GM19467 (cell line): ENCODE data around the gene SAPCD2.

Source experiments
- ATAC-seq: cut with Tn5 transposase; IDR thresholded peaks from one replicate; pipeline ENCODE4 v1.9.1; 2021; ENCODE audit warnings: mild to moderate bottlenecking, moderate library complexity; ENCODE audit not compliant: unreplicated experiment

SAPCD2 gene

DNA sequence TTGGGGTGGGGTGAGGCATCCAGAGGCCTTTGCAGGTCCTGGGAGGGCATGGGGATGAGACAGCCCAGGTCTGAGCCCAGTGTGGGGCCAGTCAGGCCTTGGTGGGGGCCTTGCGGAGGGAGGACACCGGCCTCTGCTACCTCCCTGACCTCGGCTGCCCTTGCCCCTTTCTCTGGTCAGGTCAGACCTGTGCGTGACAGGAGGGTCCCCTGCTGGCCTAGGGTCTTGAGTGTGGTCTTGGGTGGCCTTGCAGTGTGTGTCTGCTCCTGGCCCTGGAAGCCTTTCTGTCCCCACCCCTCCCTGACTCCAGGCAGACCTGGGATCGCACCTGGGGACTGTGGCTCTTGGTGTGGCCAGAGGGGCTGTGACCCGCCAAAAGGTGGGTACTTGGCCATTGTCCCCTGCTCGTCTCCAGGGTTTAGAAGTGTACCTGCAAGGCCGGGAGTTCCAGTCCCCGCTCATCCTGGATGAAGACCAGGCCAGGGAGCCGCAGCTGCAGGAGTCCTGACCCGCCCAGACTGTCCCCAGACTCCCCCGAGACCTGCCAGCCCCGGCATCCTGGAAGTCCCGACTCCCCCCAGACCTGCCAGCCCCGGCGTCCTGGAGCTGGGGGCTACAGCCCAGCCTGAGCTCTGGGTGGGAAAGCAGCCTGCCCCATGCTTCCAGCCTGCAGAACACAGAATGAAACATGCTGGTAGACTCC, 12.0 kb upstream of the SAPCD2 start:
- no peak for ATAC-seq

DNA sequence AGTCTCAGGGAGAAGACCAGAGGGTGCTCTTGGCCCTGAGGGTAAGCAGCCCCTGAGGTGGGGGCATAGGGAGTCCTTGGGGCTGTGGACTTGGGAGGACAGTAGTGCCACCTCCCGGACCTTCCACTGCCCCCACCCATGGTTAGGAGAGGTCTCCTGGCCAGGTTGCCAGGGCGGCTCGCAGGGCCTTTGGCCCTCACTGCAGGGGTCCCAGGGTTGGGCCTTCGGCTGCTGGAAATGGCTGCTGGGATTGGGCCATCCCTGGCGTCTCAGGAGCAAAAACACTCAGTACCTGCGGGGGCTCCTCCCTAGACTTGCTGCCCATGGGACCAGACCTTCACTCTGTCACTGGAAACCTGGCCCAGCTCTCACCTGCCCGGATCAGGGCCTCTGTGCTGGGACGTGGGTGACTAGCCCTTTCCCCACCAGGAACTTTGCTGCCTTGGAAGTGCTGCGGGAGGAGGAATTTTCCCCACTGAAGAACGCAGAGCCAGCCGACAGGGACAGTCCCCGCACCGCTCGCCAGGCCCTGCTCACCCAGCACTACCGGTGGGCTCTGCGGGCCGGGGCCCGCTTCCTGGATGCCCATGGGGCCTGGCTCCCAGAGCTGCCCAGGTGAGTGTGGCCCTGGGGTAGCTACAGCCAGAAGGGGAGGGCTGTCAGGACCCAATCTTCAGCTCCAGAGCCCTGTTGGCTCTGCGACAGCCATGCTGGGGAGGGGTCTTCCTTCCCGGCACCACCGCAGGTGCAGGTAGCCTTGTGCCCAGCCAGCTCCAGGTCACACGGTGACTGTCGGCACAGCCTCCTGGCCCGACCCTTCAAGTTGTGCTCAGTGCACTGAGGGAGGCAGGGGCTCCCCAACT, 10.1 kb upstream of the SAPCD2 start:
- ATAC-seq = no peak

DNA sequence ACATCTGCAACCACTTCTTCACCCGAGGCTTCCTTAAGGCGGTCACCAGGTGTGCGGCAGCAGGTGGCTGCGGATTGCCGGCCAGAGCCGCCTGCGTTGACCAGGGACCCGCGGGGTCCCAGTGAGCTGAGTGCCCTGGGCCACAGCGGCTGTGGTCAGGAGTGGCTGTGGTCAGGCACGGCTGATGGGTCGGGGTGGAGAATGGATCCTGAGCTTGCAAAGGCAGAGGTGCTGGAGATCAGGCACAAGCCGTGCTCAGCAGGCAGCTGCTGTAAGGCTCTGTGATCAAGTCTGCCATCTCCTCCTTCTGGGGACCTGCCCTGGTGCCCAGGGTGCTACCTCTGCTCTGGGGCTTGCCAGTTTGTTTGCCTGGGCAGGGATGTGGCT, 9.0 kb upstream of the SAPCD2 start:
- ATAC-seq = no peak

DNA sequence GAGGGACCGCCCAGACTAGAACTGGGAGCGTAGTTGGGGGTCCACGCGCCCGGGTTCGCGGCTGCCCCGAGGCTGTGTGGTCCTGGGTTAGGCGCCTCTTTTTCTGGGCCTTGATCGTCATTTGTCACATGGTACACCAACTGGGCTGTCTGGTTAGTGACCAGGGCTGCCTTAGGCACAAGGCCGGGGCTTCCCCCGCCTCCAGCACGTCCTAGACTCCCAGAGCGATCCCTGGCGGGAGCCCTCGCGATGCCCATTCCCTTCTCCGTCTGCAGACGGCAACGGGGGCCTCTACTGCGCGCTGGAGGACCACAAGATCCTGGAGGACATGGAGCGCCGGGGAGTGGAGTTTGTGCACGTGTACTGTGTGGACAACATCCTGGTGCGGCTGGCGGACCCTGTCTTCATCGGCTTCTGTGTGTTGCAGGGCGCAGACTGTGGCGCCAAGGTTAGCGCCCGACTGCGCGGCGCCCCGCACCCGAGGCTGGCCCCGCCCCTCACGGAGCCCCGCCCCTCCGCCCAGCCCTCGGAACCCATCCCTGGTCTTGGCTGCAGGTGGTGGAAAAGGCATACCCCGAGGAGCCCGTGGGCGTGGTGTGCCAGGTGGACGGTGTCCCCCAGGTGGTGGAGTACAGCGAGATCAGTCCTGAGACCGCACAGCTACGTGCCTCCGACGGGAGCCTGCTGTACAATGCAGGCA, 8.5 kb upstream of the SAPCD2 start:
- no peak for ATAC-seq

DNA sequence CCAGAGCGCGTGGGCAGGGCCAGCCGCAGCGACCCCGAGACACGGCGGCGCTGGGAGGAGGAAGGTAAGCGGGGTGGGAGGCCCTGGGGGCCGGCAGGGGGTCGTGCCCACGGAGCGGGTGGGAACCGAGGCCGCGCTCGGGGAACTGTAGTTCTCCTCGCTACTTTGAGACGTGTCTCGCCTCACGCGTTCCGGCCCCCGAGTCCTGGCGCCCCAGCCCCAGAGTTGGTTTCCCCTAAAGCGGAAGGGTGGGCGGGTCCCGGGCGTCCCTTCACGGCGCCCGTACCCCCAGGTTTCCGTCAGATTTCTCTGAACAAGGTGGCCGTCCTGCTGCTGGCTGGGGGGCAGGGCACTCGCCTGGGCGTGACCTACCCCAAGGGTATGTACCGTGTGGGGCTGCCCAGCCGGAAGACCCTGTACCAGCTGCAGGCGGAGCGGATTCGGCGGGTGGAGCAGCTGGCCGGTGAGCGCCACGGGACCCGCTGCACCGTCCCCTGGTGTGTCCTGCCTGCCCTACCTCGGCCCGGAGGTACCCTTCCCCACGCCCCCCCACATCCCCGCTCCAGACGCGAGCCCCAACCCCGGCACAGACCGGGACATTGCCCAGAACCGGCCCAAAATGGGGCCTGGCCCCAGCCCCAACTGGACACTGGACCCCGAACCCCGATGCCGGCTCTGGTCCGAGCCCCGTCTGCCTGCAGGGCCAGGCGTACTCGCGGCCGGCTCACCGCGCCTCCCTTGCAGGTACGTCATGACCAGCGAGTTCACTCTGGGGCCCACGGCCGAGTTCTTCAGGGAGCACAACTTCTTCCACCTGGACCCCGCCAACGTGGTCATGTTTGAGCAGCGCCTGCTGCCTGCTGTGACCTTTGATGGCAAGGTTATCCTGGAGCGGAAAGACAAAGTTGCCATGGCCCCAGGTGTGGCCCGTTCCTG, 7.7 kb upstream of the SAPCD2 start:
- ATAC-seq = peak; percentile 4

DNA sequence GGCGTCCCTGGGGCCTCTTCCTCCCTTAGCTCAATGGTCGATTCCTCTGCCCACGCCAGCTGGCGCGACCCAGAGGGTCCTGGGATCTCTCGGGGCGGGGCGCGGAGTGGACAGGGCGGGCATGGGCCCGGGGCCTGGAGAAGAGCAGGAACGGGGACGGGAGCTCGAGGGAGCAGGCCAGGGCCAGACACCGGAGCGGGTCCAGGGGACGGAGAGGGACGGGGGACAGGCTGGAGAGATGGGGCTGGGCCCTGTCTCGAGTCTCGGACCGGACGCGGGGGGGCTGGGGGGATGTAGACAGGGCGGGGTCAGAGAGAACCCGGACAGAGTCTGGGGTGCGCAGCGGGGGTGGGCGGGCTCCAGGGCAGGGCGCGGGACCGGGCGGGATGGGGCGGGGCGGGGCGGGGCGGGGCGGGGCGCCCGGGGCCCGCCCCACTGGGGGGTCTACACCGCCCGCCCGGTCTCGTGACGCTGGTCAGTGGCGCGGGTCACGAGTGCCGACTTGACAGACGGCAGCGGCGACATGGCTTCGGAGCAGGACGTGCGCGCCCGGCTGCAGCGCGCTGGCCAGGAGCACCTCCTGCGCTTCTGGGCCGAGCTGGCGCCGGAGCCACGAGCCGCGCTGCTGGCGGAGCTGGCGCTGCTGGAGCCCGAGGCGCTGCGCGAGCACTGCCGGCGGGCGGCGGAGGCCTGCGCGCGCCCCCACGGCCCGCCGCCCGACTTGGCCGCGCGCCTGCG, 6.8 kb upstream of the SAPCD2 start, which contains the start of gene UAP1L1:
TSS of gene UAP1L1 (plus strand) at position 508 of the 738 bp plus-strand sequence. CDS start at position 524, 16 bp downstream.
- ATAC-seq = peak; percentile 40

DNA sequence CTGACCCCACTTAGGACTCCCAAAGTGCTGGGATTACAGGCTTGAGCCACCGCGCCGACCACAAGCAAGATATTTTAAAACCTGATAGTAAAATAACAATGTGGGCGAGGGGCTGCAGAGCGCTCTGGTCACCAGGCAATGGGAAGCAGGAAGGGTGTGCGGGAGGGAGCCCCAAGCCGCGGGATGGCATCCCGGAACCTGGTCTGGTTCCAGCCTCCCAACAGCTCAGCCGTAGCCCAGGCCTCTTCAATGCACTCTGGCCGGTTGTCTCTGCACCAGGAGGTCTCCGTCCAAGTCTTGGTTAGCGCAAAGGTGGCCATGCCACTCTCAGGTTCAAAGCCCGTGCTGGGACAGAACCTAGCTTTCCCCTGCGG, 6.3 kb upstream of the SAPCD2 start:
- no peak for ATAC-seq

DNA sequence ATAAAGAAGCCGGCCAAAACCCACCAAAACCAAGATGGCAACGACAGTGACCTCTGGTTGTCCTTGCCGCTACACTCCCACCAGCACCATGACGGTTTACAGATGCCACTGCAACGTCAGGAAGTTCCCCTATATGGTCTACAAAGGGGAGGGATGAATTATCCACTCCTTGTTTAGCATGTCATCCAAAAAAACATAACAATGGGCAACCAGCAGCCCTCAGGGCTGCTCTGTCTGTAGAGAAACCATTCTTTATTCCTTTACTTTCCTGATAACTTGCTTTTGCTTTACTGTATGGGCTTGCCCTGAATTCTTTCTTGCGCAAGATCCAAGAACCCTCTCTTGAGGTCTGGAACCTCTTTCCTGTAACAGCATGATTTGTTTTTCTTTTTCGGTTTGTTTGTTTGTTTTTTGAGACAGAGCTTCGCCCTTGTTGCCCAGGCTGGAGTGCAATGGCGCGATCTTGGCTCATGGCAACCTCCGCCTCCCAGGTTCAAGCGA, 5.0 kb upstream of the SAPCD2 start:
- no peak for ATAC-seq

DNA sequence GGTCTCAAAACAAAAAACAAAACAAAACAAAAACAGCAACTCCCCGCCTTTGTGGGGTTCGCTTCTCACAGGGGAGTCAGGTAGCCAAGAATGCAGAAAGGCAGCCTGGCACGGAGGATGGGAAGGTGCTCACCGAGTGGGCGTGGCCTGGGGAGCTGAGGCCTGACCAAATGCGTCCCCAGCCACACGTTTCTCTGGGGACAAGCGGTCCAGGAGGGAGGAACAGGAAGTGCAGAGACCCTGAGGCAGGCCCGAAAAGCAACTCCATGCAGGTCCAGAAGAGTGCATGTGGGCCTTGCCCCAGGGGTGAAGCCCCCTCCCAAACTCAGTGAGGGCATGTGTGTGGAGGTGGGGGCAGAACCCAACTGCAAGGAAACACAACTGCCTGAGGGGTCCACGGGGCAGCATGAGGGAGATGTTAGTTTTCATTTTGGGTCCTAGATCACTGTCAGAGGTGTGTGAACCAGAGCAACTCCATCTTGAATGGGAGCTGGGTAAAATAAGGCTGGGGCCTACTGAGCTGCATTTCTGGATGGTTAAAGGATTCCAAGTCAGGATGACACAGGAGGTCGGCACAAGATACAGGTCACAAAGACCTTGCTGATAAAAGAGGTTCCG, 4.4 kb upstream of the SAPCD2 start:
- no peak for ATAC-seq

DNA sequence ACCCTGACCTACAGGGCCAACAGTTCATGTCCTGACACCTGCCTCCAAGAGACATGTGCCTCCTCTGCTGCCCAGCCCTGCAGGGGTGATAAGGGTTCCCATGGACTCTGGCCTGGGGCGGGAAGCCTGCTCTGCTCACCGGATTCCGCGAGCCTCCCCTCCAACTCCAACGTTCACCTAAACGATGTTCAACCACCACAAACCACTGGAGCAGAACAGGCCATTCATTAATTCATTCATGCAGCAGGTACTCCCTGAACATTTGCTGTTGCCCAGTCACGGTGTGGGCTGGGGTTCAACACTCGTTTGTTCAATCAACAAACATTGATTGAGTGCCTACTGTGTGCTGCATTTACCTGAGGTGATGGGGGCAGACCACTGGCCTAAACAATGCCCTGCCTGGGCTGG, 3.6 kb upstream of the SAPCD2 start:
- no peak for ATAC-seq

DNA sequence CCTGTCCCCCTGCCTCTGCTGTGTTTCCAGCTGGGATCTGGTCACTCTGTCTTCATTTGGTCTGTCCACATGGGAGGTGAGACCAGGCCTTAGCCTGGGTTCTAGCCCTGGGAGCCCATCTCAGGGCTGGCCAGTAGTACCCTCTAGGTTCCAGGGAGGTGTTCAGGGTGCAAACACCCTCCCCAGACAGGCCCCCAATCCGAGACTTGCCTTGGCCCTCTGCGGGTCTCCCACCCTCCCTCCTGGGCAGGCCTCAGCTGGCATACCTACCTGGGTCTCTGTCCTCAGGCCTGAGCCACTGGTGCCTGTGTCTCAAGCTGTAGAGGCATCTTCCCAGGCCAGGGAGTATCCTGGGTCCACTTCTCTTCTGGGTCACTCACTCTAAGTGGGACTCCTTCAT, 925 bp upstream of the SAPCD2 start:
- ATAC-seq = no peak

DNA sequence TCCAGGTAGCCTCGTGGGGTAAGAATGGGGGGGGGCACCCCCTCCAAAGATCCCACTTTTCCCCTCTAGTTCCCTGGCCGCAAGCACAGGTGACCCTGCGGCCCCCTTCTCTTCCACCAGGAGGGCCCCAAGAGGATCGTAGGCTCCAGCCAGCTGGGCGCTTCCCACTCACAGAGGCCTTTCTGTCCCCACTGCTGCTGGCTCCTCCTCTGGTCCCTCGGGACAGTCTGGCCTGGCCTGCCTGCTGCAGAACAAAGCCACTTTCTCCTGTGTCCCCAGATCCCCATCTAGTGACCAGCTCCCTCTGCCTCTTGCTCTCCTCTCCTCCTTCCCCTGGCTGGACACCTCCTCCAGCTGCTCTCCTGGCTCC, 534 bp upstream of the SAPCD2 start:
- peak; percentile 8 for ATAC-seq

DNA sequence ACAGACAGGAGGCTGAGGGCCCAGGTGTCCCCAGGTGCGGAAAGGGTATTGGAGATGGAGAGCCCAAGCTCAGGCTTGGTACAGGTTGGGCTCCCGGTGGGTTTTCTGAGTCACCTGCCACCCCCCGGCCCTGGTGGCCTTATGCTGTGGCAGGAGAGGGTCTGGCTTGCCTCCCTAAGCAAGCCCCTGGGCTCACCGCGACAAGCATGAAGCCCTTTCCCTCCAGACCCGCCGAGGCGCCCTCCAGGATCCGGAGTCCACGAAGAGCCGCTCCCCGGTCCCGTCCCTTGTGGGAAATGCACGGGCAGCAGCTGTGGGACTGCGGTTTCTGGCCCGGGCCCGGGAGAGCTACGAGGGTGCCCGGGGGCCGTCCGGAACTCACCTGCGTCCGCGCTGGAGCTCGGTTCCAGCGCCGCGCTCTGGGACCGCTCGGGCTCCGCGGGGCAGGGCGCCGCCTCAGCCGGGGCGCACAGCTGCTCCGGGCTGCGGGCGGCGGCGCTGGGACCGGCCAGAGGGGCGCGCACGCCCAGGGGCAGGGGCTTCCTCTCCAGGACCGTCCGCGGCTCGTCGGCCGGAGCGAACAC, 757 bp downstream of the SAPCD2 start:
- peak; percentile 8 for ATAC-seq

DNA sequence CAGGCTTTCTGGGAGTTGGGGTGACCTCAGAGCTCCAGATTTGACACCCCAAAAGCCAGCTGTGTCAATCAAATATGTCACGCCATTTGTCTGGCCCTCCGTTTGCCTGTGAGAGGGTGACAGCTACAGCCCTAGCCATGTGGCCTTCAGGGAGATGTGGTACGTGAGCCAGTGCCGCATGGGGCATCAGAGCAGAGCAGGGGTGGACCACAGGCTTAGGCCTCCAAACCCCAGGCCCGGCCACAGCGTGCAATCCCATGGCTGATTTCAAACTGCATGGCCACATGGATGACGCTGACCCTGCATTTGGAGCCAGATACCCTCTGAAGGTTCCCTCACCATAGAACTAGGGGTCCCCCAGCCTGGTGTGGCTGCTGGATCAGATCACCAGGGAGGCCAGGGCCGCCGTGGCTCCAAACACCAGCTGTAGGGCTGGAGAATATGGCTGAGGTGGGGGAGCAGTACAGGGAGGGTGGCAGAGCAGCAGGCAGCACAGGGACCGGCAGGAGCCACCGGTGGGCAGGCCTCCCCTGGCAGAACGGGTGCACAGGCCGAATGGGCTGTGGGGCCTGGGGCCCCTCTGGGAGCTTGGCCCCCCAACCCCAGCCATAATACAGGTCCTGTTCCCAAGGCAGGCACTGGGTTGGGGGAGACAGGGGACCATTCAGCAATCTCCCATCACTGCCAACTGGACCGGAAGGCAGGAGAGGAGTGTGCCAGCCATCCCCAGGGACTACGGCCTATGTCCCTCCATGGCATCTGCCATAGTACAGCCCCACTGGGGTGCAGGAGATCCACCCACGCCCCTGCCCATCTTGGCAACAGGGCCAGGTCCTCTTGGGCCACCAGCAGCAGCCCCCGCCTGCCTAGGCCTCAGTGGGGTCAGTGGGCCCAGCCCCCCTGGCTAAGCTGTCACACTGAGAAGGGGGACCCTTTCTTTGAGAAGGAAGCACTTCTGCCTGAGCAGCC, 1.5 kb downstream of the SAPCD2 start:
- no peak for ATAC-seq

DNA sequence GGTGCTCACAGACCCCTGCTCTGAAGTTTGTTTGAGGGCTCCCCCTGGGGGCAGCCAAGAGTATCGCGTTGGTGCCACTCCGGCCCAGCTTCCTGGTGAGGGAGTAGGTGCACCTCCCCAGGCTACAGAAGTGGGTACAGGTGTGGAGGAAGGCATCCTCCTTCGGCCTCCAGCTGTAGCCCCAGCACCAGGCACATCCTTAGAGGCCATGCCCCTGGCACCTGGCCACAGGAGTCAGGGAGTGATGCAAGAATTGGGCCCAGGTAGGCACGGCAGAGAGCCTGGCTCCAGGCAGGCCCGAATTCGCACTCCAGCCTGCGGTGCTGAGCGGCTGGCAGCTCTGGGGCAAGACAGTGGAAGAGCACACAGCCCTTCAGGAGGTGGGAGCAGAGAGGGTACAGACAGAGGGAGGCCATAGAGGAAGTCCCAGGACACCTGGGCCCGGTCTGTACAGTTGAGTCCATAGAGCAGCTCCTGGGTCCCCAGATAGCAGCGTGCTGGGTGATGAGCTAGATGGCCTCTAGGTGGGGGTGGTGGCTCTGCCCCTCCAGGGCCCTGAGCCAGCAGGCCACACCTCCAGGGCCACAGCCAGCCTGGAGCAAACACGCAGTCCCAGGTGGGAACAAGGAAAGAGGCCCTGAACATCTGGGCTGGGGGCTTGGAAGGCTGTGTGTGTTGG, 2.4 kb downstream of the SAPCD2 start:
- peak; percentile 43 for ATAC-seq

DNA sequence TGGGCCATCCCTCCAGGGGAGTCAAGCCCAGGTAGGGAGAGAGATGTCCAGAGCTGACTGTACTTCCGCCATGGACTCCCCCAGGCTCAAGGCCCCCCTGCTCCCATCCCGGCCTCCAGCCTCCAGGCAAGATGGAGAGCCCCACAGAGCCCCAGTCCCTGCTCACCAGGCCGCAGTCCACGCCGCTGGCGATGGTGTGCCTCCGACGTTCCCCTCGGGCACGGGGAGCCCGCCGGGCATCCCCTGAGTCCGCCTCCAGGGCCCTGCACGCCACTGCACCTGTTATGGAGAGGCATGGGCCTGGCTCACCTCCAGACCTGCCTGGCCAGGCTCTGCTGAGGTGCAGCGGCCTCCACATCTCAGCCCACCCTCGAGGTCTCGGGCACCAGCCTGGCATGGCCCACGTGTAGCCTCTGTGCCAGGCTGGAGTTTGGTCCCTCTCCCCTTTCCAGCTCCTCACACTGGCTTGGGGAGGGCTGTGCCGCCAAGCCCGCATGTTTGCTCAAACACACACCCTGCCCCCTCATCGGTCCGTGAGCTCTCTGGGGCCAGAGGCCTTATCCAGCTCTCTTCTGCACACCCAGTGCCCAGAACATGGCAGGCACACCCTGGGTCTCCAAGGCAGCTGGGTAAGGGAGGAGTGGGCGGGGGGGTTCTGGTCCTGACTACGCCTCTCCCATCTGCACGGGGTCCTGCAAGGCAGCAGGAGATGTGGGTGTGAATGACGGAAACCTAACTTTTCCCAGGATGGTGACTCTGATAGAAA, 4.1 kb downstream of the SAPCD2 start:
- ATAC-seq = no peak
